HG03354 (cell line): ENCODE results near the gene IGF2R.
A peak's percentile ranks its signal among the peaks of the same experiment; 100 is the strongest.

Experiments
- ATAC-seq: cut with Tn5 transposase; IDR thresholded peaks from one replicate; pipeline ENCODE4 v1.9.1; 2021; ENCODE audit warnings: mild to moderate bottlenecking; ENCODE audit not compliant: unreplicated experiment, poor library complexity, severe bottlenecking

Gene IGF2R

DNA sequence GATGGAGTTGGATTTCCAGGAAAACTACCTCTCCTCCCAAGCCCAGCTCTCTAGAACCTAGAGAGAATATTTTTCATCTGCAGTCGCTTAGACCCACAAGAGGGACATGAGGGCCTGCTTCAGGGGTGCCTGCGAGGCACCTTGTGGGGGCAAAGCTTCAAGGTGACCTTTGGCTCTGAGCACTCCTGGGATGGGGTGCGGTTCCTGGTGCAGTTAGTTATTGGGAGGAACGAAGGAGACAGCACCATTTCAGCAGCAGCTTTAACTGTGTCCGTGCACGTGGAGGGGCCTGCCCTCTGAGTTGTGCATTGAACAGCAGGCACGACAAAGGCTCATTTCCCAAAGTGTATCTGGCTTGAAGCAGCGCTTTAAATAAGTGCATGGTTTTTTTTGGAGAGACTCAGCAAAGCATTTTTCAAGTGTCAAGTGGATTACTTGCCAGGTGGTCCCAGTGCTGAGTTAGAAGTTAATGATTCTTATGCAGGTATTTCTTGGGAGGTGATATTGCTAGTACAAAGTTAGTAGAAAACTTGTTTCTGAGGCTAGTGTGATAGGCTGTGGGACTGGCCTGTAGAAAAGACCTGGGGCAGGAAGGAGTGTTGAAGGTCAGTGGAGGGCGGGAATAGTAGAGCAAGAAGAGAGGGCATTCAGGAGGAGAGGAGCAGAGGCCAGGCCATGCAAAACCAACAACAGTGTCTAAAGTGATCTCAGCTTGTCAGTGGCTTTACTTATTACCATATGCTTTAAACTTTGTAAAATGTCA is 3.8 kb downstream of the IGF2R start:
- no peak for ATAC-seq

DNA sequence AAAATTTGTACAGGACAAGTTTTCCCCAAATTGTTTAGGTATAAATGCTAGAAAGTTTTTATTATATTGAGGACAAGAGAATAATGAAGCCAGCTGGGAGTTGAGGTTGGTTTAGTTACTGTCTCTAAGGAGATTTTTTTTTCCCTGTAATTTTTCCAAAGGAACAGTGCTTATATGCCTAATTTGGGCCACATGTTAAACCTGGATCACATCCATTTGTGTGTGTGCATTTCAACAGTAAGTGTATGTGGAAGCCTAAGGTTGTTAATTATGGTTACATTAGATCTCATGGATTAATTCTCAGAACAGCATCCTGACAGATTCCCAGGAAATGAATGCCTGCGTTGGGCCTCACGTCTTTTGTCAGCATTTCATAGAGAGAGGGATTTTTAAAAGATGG is 4.5 kb downstream of the IGF2R start:
- ATAC-seq: no peak

DNA sequence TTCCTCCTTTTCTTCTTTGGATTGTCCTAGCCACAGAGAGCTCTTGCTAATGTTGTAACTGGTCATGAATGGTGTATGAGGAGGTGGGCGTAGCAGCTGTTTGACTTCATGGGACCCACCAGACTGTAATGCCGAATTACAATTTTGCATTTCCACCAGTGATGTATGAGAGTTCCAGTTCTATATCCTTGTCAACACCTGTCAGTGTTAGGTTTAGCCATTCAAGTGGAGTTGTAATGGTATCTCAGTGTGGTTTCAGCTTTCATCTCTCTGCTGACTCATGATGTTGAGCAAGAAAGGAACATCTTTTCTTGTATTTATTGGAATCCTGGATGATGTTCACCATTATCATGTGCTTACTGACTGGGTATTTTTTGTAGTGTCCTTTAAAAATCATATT is 5.1 kb downstream of the IGF2R start:
- ATAC-seq: peak; percentile 55

DNA sequence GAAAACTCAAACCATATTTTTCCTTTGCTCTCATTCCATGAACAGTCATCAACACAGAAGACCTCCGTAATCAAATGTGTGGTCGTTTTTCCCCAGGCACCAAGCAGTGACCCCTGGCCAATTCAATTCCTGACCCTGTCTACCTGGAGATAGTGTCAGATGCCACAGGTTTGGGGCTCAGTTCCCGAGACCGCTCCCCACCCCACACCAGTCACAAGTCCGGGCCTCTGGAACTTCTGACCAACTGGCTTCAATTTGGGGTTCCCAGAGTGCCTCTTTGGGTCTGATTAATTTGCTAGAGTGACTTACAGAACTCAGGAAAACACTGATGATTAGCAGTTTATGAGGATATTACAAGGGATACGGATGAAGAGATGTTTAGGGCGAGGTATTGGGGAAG is 6.0 kb downstream of the IGF2R start:
- no peak for ATAC-seq

DNA sequence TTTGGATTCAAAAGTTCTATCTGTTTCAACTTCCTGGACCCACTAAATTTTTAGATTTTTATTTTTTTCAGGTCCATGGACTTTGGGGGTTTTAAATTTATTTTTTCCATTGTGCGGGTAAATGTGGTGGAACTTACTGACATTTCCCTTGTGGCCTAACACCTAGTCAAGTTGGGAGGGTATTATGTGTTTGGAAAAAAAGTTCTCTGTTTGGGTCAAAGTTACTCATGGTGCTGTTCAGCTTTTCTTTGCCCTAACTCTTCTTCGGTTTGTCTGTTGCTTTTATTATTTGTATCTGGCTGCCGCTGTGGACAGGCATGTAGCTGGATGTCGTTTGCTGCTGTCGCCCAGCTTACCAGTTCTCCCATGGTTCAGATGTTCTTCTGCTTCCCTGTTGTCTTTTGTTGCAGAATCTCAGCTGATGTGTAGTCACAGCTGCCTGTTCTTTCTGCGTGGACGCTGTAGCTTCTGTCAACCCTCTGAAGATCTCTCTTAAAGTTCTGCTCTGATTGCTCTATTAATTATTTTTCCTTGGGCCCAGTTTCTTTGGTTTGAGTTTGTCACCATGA is 7.9 kb downstream of the IGF2R start:
- no peak for ATAC-seq

DNA sequence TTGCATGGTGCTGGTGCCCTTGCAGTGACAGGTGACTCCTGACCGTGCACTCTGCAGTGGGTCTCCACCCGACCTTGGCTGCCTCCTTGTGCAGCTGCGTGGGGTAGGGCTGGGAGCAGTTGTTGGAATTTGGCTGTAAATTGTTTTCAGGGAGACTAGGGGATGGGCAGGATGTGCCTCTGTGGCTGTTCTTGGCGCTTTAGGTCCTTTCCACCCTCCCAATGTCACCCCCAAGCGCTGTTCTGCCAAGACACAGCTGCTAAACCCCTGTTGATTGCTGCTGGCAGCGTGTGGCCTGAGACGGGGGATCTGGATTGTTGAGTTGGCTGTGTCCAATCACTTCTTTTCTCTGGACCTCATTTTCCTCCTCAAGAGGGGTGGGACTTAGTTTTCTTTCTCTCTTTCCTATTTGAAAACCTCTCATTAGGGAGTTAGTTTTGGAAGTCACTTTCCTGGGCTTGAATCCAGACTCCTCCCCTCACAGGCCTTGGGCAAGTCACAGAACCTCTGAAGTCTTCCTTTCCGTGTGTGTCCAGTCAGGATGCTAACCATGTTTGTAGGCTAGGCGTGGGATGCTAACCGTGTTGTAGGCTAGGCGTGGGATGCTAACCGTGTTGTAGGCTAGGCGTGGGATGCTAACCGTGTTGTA is 8.5 kb downstream of the IGF2R start:
- no peak for ATAC-seq

DNA sequence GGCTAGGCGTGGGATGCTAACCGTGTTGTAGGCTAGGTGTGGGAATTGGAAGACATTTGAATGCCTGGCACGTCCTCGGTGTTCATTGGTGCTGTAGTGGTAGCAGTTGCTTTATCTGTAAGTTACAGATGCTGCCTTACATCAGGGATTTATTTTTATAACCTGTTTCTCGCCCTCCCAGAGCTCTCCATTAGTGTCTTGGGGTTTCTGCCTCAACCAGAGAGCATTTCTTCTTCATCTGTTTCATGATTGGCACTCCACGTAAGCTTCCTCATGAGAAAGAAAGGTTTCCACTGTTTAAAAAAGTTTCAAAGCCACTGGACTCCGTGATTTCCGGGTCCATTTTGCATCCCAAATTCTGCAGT is 9.0 kb downstream of the IGF2R start:
- no peak for ATAC-seq

DNA sequence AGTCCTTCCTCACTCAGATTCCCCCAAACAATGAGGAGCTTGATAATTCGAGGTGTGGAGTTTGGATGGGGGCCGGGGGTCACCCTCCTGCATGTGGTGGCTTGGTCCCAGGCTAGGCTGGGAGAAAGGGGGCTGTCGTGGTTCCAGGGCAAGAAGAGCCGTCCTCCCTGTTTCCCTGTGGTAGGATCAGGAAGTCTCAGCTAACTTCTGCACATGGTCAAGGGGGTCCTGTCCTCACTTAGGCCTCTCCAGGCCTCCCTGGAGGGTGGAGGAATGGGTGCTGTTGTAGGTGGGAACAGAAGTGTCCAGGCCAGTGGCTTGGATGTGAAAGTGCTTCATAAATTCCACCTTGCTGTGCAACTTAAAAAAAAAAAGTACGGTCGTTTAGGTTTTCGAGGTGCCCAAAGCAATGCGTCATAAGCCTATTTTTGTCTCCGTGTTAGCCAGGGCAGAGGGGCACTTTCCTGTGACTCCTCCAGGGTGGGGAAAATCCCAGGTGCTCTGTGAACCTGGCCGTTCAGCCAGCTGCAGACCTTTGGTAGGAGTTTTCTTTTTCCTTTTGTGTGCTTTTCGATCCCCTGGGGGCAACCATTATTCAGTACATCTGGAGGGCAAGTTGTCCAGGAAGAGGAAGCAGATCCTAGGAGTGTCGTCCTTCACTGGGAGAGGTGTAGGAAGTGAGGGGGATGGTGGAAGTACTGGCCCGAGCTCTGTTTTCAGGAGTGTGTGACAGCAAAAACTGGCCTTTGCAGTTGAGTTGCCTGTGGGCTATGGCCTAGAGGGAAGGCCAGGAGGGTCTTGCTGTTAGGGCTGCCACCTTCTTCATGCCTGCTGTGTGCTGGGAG is 9.6 kb downstream of the IGF2R start:
- ATAC-seq: no peak

DNA sequence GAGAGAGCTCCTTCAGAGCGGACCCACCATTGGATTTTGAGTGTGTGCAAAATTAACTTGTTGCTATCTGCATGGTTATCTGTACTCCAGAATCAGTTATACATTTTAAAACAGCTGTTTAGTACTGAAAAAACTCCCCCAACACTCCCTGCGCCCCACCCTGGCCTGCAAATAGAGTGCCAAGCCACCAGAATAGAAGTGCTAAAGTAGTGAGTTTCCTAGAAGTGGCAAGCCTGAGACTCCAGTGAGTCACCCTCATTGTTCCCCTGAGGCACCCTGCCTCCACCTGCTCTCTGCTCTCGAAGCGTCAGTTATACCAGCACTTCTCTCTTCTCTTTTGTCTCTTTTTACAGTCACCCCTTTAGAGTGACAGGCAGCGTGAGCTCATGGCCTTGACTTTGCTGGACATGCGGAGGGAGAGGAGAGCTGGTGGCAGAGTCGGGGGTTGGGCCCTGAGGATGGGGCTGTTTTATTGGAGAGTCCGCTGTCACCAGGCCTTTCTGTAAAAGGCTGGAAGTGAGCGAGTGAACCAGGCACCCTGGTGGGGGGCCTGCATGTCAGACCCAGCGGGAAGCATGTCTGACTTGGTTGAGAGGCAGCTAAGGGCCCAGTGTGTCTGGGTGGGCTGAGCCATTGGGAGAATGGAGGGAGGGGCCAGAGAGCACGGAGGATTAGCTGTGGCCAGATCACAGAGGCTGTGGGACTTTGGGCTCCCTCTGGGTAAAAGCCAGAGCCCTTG is 10.4 kb downstream of the IGF2R start:
- ATAC-seq: peak; percentile 65

DNA sequence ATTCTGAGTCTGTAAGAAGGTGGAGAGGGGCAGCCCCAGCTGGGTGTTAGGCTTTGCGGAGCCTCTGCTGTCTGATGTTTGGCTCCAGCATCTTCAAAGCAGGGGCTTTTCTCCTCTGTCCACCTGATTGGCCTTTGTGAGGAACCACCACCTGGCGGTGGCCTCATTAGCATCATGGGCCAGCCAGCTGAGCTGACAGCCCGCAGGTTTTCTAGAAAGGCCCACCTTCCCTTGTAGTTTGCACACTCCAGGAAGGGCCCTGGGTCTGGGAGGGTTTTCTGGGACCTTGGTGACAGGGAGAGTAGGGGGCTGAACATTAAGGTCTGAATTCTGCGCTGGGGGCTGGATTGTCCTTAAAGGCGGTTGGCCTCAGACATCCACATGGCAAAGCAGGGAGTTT is 11.6 kb downstream of the IGF2R start:
- ATAC-seq: no peak

DNA sequence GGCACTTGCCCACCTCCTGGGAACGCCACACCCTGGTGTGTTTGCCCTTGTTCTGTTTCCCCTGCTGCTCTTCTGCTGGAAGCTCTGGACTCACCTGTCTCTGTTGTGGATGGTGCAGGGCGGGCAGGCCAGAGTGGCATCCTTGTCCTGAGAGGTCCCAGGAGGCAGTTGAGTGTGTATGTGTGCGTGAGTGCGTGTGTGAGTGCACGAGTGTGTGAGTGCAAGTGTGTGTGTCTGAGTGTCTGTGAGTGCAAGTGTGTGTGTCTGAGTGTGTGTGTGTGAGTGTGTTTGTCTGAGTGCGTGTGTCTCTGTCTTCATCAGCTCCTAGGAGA is 12.2 kb downstream of the IGF2R start:
- ATAC-seq: no peak

DNA sequence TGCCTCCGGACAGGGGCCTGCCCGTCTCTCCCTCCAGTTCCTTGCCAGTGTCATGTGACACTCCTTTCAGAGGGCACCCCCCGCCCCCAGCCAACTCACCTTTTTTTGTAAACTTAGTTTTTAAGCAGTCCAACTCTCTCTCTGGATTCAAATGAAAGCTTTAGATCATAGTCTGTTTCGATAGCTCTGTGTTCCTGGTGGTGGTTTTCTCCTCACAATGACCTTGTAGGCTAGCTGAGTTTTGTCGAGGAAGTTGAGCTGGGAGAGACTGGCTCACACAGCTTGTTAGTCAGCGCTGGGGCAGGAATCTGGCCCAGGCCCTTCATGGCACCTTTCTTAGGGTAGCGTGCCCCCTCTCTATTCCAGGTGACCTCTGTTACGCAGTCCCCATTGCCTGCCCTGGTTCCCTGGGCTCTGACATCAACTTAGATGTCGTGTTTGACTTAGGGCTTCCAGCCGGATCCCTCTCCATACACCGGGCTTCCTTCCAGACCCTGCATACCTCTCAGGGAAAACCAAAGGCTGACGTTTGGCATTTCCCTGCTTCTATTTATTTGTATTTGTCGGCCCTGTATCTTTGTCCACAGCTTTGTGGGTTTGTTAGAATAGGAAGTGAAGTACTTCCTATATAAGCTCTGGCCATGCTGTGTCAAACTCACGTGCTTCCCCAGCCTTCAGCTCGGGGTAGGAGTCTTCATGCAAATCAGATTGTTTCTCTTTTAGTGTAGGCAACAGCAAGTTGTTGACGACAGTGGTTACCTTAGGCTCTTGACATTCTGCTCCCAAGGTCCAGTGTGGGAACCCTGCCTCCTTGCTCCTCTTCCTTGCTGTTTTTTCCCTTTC is 12.7 kb downstream of the IGF2R start:
- peak; percentile 68 for ATAC-seq

DNA sequence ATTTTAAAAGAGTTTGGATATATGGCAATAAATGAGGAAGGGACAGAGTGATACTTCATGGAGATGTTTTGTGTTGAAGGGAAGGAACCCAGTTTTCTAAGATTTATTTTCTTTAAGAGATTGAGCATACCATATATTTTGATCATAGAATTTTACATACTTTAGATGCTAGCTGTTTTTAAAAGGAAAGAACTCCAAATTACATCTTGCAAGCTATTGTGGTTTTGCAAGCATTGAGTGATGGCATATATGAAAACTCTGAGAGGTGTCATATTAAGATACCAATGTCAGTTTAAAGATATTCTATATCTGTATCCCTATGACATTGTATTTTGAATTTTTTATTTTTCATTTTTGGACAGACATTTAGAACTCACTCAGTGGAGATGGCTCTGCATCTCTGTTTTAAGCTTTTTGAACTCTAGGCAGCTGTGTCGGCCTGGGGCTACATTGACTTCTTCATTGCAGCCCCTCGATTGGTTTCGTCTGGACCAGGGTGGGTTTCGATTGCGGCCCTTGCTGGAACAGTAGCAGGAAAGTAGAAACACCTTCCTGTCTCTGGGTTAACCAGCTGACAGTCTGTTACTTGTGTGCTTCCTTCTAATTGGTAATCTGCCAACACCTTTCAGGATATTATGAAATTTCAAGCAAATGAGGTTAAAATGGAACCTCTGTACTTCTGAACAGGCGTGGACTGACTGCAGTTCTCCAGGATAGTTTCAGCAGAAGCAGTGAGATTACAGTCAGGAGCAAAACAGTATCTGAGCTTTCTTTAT is 14.0 kb downstream of the IGF2R start:
- peak; percentile 40 for ATAC-seq

DNA sequence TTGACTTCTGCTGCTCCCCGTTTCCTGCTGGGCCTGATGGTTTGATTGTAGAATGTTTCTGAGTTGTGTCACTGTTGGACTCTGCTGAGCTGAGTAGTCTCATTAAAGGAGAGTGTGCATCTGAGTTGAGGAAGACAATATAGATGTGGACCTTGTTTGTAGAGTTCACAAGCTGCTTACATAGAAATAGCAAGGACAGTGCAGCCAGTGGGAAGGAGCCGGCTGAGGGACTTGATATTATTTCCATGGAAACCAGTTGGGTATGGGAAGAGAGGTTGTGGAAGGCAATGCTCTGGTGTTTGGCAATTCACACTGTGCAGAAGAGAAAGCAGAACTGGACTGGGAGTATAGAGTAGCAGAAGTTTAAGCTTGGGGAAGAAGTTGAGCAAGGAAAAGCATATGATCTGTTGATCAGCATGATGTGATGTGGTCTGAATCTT is 14.8 kb downstream of the IGF2R start:
- no peak for ATAC-seq

DNA sequence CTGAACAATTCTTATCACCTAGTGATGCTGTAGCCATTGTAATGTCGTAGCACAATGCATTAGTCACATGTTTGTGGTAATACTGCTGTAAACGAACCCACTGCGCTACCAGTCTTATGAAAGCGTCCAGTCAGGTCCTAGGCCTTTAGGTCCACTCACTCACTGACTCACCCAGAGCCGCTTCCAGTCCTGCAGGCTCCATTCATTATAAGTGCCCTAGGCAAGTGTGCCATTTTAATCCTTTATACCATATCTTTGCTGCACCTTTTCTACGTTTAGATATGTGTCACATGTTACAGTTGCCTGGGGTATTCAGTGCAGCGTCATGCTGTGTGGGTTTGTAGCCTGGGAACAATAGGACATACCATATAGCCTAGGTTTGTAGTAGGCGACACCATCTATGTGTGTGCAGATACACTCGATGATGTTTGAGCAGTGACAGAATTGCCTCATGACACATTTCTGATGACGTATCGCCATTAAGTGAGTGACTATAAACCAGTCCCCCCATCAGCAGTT is 15.4 kb downstream of the IGF2R start:
- ATAC-seq: no peak

DNA sequence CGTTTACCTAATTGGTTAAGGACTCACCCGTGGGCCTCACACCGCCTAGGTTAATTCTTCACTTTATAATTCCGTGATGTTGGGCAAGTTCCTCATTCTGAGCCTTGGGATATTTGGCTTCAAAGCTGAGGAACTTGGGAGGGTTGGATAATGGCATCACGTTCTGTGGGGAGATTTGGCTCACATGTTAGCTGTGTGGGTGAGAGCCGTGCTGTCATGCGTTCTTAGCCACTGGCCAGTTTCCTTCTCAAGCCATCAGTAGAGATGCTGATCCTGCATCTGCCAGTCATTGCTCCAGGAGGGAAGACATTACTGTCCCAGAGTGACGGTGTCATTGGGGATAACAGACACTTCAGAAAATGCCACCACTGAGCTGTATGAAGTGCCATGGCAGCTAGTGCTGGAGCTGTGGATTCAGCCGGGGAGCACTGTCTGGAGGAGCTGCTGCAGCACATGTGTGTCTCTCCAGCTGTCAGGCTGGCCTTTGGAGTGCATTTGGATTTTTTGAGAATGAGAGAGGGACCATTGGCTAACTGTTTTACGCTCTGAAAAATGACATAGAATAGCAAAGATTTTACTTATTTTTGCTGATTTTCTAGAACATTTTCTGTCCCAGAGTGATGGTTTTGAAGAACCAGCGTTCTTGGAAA is 16.5 kb downstream of the IGF2R start:
- no peak for ATAC-seq

DNA sequence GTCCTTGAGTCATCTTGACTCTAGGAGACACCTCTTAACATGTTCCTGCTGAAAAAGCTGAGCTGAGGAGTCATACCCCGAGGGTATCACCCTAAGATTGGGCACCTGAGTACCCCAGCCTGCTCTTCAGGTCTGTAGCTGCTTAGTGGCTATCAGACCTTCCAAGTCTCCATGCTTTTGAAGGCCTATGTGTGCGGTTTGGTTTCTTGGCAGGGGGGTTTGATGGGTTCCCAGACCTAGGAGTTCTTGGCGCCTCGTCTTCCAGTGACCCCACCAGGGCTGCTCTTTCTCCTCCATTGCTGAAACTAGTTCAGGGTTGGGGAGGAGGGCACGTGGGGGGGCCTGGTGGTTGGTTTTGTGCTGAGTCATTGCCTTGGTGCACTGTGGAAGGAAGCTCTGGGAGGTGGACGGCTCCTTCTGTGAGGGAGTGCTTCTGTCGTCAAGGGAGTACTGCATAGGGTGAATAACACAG is 20.1 kb downstream of the IGF2R start:
- no peak for ATAC-seq
